Vagina (tissue), 2 donors: ENCODE results near the gene ABTB2. TPM values are rescaled to one million over a fixed set of nuclear protein-coding genes. Genes with fewer than 3 reads are reported as not detected.

Experiments
- DNase-seq, 2 donors: peaks; one replicate each; pipeline ENCODE4 v3.0.0-alpha.2; 2017; ENCODE audit errors: extremely low spot score in 2 of 2
- H3K27ac ChIP-seq: fragments of 200-600 bp; sonication (generic); one replicate; pipeline ENCODE4 v1.5.1; 2019
- H3K27me3 ChIP-seq: fragments of 200-600 bp; sonication (generic); one replicate; pipeline ENCODE4 v1.5.1; 2019
- H3K36me3 ChIP-seq, 2 donors: fragments of 200-600 bp; sonication (generic); one replicate each; pipeline ENCODE4 v1.5.1; 2017 to 2019
- H3K4me1 ChIP-seq: fragments of 200-600 bp; sonication (generic); one replicate; pipeline ENCODE4 v1.5.1; 2019
- H3K4me3 ChIP-seq, 2 donors: fragments of 200-600 bp; sonication (generic); 1 replicate in 1 of 2; 2 replicates in 1 of 2; pipeline ENCODE4 v1.5.1; 2016 to 2019
- H3K9me3 ChIP-seq: fragments of 200-600 bp; sonication (generic); one replicate; pipeline ENCODE4 v1.5.1; 2019
- POLR2A ChIP-seq, 2 donors: fragments of 450-650 bp; IDR thresholded peaks; one replicate each; pipeline ENCODE4 v1.6.1; 2017; ENCODE audit warnings: antibody characterized with exemption in 2 of 2, mild to moderate bottlenecking in 2 of 2, moderate library complexity in 2 of 2
- POLR2AphosphoS5 ChIP-seq, 2 donors: sonication (generic); formaldehyde crosslinking; IDR thresholded peaks; one replicate each; pipeline ENCODE4 v1.9.0; 2017; ENCODE audit warnings: antibody characterized with exemption in 2 of 2, mild to moderate bottlenecking in 2 of 2, low read depth in 1 of 2; ENCODE audit not compliant: insufficient read depth in 1 of 2
- intact Hi-C: fragments of 100-400 bp; cut with DNase I; formaldehyde crosslinking; loops from one replicate; pipeline ENCODE4 v1.15.1; 2023
- small RNA-seq: library from RNA; depleted of rRNA; stranded (forward); fragments of <200 nt; gene quantifications from one replicate; pipeline ENCODE3, GENCODE V24; 2016
- total RNA-seq: library from RNA; depleted of rRNA; stranded (reverse); fragments of >200 nt; gene quantifications from one replicate; pipeline ENCODE4 v1.2.3, GENCODE V29; 2016
- TF ChIP-seq, protein P1 (sequence below), 3 experiments: fragments of 450-650 bp in 2 of 3; fragments of 200-600 bp in 1 of 3; sonication (generic) in 1 of 3; IDR thresholded peaks; one replicate each; pipeline ENCODE4 v1.5.1; 2017 to 2019; ENCODE audit warnings: antibody characterized with exemption in 3 of 3, mild to moderate bottlenecking in 2 of 3, moderate library complexity in 2 of 3

Gene ABTB2
- total RNA-seq, 1 donor from 2014 or later = 10.8 TPM

- Histone ChIP-seq H3K4me3 (peak overlapping the region; percentile 61 to 68), H3K4me1 (peaks cover 21% of the 10 kb centered on the region), H3K27me3 (no peaks in the 10 kb centered on the region), H3K27ac (peak overlapping the region; percentile 83), H3K36me3 (peaks cover 0 to 26% of the 10 kb centered on the region in 2 donors), H3K9me3 (no peaks in the 10 kb centered on the region)
- TF ChIP-seq POLR2A (IDR thresholded peaks at IDR 0.05) (no peak), POLR2AphosphoS5 (IDR thresholded peaks at IDR 0.05; ENCODE audit: insufficient read depth in 1 of 2, low read depth in 1 of 2) (no peak)
- TF ChIP-seq, protein P1, sequence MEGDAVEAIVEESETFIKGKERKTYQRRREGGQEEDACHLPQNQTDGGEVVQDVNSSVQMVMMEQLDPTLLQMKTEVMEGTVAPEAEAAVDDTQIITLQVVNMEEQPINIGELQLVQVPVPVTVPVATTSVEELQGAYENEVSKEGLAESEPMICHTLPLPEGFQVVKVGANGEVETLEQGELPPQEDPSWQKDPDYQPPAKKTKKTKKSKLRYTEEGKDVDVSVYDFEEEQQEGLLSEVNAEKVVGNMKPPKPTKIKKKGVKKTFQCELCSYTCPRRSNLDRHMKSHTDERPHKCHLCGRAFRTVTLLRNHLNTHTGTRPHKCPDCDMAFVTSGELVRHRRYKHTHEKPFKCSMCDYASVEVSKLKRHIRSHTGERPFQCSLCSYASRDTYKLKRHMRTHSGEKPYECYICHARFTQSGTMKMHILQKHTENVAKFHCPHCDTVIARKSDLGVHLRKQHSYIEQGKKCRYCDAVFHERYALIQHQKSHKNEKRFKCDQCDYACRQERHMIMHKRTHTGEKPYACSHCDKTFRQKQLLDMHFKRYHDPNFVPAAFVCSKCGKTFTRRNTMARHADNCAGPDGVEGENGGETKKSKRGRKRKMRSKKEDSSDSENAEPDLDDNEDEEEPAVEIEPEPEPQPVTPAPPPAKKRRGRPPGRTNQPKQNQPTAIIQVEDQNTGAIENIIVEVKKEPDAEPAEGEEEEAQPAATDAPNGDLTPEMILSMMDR (IDR thresholded peaks at IDR 0.05) = no peak
- DNase-seq = no peak
- intact Hi-C loops = loop anchor here (5.0 kb wide), 1 partner anchor 52 kb away; the partner anchor contains the start of gene CAPRIN1
These were observed 253.1 kb downstream of the ABTB2 start for GRCh38 chr11:34104680-34105078.

Small RNAs within 50 kb of the gene (small RNA-seq; reads per million reads assigned to genes)
- not detected for gene AL035079.1
- not detected for gene RF00019

Other genes with a start within 250 kb of the ABTB2 start
- 108 TPM for gene CAT, start 80.9 kb upstream of the ABTB2 start, total RNA-seq
- gene ELF5, start 155.8 kb upstream of the ABTB2 start, total RNA-seq = not detected